ENCODE measurements around the gene STK17A. TPM values are rescaled to one million over a fixed set of nuclear protein-coding genes. Genes with fewer than 3 reads are reported as not detected.
"Not testable (repeated sequence)": the region's sequence is repeated elsewhere in the genome, so short reads cannot be mapped to it uniquely, and the experiment has no call there.

Gene STK17A
- total RNA-seq, 1 donor from 2014 or later = 22.6 TPM

- no peak for DNase-seq
Measured at GRCh38 chr7:43568529-43568928, 14.4 kb upstream of the STK17A start.

- no peak for DNase-seq
Measured at GRCh38 chr7:43569424-43569823, 13.5 kb upstream of the STK17A start.

DNA sequence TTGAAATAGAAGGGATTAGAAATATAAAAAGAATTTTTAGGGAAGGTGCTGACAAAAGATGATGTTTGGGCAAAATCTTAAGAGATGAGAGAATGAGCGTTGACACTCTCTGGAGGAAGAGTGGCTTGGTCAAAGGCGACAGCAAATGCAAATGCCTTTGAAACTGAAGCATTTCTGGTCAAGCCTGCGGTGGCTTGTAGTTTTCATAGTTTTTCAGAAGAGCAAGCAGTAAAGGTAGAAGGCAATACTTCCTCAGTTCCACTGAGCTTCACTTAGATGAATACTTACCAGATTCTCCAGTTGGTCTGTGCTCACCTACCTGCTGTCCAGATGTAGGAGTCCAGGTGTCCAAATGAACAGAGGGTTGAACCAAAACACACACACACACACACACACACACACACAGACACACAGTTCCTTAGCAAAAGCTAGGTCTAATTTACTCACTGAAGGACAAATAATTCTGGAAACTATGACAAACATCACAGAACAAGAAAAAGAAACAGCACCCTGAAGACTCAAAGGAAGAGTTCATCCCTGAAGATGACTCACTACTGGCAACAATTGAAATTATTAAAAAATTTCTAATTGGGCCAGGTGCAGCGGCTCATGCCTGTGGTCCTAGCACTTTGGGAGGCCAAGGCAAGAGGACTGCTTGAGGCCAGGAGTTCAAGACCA lies 12.1 kb upstream of the STK17A start:
- no peak for DNase-seq

GRCh38 chr7:43572516-43573049 lies 10.3 kb upstream of the STK17A start:
- DNase-seq = peak; percentile 17

GRCh38 chr7:43573832-43574231 lies 9.1 kb upstream of the STK17A start:
- not testable (repeated sequence) for DNase-seq

DNA sequence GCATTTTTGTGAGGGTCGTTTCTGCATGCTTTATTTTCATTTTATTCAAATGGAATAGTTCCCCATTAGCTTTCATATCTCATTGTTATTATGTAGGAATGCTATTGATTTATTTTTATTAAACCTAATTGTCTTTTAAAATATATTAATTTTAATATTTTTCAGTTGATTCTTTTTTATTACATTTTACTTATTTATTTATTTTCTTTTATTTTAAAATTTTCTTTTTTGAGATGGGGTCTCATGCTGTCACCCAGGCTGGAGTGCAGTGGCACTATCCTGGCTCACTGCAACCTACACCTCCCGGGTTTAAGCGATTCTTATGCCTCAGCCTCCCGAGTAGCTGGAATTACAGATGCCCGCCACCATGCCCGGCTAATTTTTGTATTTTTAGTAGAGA lies 7.4 kb upstream of the STK17A start:
- DNase-seq = no peak

- DNase-seq = no peak
Measured at GRCh38 chr7:43576241-43576640, 6.7 kb upstream of the STK17A start.

- DNase-seq = no peak
Measured at GRCh38 chr7:43577485-43577951, 5.4 kb upstream of the STK17A start.

DNA sequence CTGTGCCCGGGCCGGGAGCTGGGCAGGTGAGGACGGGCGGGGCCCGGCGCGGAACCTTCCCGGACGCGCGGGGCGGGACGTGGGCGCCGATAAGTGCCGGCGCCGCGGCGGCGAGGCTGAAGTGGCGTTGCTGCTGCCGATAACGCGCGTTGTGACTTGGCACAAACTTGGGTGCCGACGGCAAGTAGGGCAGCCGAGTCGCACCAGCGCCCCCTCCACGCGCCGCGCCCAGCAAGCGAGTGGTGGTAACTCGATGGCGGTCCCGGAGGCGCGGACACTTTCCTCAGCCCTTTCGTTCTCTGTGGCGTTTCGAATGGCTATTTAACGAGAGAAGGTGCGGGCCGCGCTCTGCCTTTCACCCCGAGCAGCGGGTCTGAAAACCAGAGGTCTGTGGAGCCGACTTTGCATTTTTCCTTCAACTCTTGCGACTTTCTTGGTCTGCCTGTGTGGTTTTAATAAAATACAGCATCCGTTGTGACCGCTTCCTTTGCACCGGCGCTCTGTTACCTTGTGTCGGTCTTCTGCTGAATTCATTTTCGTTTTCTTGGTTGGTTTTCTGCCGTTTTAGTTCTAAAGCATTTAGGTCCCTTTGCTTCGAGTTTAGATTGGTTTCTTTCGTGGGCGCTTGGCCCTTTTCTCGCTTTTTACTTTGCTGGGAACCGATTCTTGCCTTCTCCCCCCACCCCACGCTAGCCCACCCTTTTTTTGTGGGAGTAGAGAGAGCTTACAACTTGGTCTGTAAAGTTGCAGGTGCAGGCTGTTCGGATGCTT lies 701 bp downstream of the STK17A start:
- DNase-seq = peak; percentile 79

DNA sequence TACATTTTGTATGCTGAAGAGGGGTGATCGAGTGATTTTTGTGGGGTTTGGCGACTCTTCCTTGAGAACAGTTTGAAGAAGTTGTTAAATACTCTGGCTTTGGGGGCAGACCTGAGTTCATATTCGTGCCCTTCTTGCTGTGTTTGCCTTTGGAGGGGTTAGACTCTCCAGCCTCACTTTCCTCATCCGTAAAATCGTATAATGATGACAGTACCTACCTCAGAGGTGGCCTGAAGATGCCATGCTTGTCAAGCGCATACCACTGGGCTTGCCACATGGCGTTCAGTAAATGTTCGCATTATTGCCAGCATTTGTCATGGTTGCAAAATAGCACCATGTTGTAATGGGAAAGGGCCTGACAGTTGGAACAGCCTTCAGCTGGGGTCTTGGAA lies 1.3 kb downstream of the STK17A start:
- DNase-seq = peak; percentile 42

- DNase-seq = not testable (repeated sequence)
Measured at GRCh38 chr7:43584733-43585132, 1.8 kb downstream of the STK17A start.

DNA sequence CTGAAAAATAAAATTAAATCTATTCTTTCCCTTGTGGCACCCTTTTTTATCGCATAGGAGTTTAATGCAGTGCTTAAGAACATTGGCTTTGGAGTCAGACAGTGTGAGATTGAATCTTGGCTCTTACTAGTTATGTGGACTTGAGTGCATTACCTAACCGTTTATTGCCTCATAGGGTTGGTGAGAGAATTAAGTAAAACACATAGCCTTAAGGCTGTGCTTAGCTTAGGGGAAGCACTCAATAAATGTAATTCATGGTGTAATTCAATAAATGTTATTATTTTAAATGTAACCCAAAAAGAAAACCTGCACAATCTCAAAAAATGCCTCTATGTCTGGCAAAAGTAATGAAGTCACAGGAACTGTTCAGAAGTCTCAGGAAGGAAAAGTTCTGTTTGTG lies 2.7 kb downstream of the STK17A start:
- peak; percentile 21 for DNase-seq

GRCh38 chr7:43586251-43586900 lies 3.5 kb downstream of the STK17A start:
- DNase-seq = no peak

DNA sequence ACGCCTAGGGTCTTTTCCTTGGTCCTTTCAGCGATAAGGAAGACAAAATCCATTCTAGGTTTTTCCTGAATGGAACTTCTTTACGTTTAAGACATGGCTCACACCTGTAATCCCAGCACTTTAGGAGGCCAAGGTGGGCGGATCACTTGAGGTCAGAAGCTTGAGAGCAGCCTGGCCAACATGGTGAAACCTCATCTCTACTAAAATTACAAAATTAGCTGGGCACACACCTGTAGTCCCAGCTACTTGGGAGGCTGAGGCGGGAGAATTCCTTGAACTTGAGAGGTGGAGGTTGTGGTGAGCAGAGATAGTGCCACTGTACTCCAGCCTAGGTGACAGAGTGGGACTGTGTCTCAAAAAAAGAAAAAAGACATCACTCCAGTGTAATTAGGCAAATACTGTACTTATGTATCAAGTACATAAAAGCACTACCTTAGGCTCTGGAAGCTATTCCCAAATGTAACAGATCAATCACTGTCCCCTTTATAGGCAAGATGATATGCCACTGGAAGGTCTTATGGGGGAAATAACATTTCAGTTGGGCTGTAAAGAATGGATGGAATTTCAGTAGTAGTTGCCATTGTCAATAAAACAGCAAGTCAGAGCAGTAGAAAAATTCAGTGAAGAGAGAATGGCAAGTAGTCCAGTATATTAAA lies 5.7 kb downstream of the STK17A start:
- no peak for DNase-seq

GRCh38 chr7:43589133-43589478 lies 6.2 kb downstream of the STK17A start:
- DNase-seq = no peak

- no peak for DNase-seq
Measured at GRCh38 chr7:43589728-43590127, 6.8 kb downstream of the STK17A start.

DNA sequence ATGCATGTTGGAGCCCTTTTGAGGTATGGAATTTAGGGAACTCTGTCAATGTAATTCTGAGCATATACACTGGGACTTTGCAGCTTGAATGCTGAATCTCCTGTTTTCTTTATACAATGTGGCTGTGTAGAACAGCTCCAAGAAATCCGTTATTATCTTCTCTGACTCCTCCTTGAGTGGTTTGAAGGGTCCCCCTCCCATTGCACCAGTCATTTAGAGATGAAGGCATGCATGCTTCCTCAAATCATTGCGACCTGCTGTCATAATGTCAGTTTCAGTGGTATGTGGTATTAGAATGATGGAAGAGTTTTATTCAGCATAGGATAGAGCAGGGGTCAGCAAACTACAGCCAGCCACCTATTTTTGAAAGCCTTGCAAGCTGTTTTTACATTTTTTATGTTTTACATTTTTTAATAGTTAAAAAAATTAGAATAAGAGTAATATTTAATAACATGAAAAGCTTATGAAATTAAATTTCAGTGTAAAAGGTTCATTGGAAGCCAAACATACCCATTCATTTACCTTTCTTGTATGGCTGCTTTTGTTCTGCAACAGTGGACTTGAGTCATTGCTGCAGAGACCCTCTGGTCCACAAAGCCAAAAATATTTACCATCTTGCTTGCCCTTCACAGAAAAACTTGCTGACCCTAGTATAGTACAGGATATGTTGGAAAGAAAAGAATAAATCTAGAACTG lies 8.1 kb downstream of the STK17A start:
- no peak for DNase-seq

DNA sequence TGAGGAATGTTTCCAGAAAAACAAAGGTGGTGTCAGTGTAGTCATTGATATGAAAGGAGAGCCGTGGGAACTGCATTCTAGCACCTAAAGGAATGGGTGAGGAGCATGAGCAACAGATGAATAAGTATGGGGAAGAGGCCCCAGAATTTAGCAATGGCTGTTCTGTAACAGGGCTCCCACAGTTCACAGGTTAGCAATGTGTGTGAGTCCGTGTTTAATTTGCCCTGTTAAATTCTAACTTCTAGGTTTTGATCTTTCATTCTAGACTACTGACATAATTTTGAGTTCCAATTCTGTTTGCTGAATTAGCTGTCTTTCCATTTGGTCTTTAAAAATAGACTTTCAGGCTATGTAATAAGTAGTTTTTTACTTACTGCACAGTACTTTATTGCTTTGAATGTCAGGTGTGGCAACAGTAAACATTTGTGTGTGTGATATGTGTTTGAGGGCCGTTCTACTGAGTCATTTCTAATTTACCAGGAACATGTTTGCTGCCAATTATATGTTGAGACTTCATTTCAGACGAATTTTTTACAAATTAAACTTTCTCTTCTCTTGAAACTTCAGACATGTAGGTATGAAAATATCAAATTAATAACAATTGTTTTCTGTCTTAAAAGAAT lies 8.8 kb downstream of the STK17A start:
- no peak for DNase-seq

- DNase-seq = no peak
Measured at GRCh38 chr7:43592326-43592725, 9.4 kb downstream of the STK17A start.

- no peak for DNase-seq
Measured at GRCh38 chr7:43593010-43593409, 10.1 kb downstream of the STK17A start.

GRCh38 chr7:43594020-43594419 lies 11.1 kb downstream of the STK17A start:
- DNase-seq = no peak
